ENCODE measurements around the gene CHST11.

The CHST11 gene

DNA sequence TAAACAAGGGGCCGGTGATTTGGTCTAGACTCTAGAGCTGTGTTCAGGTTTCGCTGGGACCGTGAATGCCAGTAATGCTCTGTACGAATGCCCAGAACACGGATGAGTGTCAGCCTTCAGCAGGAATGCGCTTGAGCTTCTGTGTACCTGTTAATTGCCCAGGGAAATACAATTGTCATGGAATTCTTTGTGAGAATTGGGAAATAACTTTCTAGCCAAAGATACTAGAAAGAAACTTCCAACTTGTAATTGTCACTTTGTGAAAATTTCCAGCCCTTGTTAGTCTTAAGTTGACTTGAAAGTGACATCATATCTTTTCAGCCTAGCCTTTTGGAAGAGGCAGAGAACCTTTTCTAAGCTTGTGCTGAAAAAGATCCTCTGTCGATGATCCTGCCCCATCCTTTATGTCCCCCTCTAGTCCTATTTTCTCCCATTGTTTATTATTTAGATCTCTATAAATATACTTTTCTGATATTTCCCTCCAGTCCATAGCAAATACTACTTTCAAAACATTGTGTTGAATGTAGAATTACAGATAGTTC, 2.7 kb downstream of the CHST11 start:
- TF ChIP-seq, protein P1, sequence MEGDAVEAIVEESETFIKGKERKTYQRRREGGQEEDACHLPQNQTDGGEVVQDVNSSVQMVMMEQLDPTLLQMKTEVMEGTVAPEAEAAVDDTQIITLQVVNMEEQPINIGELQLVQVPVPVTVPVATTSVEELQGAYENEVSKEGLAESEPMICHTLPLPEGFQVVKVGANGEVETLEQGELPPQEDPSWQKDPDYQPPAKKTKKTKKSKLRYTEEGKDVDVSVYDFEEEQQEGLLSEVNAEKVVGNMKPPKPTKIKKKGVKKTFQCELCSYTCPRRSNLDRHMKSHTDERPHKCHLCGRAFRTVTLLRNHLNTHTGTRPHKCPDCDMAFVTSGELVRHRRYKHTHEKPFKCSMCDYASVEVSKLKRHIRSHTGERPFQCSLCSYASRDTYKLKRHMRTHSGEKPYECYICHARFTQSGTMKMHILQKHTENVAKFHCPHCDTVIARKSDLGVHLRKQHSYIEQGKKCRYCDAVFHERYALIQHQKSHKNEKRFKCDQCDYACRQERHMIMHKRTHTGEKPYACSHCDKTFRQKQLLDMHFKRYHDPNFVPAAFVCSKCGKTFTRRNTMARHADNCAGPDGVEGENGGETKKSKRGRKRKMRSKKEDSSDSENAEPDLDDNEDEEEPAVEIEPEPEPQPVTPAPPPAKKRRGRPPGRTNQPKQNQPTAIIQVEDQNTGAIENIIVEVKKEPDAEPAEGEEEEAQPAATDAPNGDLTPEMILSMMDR (IDR thresholded peaks at IDR 0.05; ENCODE audit: borderline replicate concordance, control extremely low read depth, extremely low read depth, insufficient read depth, missing control alignments), result no peak
- in situ Hi-C loops (cut with MboI; ENCODE audit: low sequenced_read_pairs, unreplicated experiment), result no loop called here
- DNase-seq (ENCODE audit: low spot score), result no peak

DNA sequence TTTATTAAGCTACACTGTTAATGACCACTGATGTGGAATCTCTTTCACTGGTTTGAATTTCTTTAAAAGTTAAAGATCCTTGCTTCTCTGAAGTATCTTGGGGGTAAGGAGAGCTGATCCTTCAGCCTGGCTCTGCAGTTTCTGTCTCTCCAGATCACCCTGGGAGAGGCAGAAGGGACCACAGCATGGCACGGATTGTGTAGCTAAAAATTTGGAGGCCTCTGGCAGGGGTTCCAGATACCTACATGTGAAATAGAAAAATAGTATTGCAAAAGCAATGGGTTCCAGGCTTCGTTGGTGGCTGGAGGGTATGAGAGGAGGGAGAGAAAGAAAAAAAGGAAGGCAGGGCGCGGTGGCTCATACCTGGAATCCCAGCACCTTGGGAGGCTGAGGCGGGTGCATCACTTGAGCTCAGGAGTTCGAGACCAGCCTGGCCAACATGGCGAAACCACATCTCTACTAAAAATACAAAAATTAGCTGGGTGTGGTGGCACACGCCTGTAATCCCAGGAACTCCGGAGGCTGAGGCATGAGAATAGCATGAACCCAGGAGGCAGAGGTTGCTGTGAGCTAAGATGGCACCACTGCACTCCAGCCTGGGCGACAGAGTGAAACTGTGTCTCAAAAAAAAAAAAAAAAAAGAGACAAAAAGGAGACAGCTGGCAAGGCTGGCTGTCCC, 3.4 kb downstream of the CHST11 start:
- in situ Hi-C loops (cut with MboI; ENCODE audit: low sequenced_read_pairs, unreplicated experiment), result no loop called here
- TF ChIP-seq, protein P1 (IDR thresholded peaks at IDR 0.05; ENCODE audit: borderline replicate concordance, control extremely low read depth, extremely low read depth, insufficient read depth, missing control alignments), result no peak
- DNase-seq (ENCODE audit: low spot score), result no peak

DNA sequence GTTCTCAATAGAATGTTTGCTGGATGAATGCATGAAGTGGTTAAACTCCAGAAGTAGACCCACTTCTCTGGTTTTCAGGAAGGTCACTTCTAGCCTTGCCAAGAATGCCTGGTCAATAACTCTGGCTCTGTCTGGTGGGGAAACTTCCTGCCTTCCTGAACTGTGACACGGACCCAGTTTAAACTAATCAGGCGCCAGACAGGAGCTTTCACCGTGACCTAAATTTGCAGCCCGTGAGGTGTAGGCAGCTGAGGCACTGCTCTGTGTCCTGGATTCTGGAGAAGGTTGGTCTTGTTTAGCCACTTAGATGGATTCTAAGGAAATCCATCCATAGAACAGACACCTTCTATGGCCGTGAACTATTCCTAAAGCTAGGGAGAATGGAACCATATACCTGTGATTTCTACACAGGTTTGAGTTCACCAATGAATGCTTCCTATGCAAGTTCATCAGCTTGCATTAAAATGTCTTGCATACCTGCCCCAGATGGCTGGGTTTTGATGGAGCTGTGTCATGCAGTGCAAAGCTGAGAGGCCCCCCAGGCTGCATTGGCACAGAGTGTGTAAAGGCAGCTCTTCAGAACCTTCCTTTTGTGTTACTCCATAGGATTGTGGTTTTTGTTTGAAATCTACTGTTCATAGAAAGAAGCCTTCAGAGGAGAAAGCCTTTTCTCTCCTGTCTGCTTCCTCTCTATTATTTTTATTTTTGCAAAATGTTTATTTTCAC, 4.4 kb downstream of the CHST11 start:
- in situ Hi-C loops (cut with MboI; ENCODE audit: low sequenced_read_pairs, unreplicated experiment), result no loop called here
- TF ChIP-seq, protein P1 (IDR thresholded peaks at IDR 0.05; ENCODE audit: borderline replicate concordance, control extremely low read depth, extremely low read depth, insufficient read depth, missing control alignments), result no peak
- DNase-seq (ENCODE audit: low spot score), result no peak

DNA sequence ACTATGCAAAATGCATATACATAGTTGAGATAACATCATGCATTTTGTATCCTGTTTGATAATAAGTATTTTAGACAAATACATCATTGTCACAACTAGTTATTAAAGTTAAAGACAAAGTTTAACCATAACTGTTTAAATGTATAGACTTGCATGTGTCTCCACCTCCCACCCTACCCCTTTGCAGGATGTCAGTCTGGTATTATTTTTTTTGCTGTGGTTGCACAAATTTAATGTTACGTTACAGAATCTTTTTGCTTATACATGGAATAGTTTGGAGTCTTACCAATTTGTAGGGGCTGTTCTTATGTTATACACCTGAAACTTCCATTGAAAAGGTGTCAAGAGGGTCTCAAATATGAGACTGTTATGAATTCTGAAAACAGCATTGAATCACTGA, 5.6 kb downstream of the CHST11 start:
- DNase-seq (ENCODE audit: low spot score), result no peak
- TF ChIP-seq, protein P1 (IDR thresholded peaks at IDR 0.05; ENCODE audit: borderline replicate concordance, control extremely low read depth, extremely low read depth, insufficient read depth, missing control alignments), result no peak
- in situ Hi-C loops (cut with MboI; ENCODE audit: low sequenced_read_pairs, unreplicated experiment), result no loop called here

DNA sequence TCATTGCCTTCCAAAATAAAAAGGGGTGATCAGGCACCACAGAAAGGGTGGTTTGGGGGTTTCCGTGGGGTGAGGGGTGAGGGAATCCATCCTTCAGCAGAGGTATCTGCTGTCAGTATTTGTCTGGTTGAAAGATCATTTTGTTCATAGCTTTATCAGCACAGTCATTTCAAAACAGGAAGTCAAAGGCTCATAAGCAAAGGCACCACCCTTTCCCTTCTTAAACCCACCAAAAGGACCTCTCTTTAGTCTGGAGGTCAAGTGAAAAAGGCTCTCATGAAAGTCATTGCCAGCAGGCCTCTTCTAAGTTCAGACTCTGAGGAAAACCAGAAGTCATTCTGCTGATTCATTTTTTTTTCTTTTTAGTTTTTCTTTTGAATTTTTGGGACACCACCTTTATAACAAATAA, 6.2 kb downstream of the CHST11 start:
- DNase-seq (ENCODE audit: low spot score), result peak; percentile 60
- TF ChIP-seq, protein P1 (IDR thresholded peaks at IDR 0.05; ENCODE audit: borderline replicate concordance, control extremely low read depth, extremely low read depth, insufficient read depth, missing control alignments), result no peak
- in situ Hi-C loops (cut with MboI; ENCODE audit: low sequenced_read_pairs, unreplicated experiment), result no loop called here

DNA sequence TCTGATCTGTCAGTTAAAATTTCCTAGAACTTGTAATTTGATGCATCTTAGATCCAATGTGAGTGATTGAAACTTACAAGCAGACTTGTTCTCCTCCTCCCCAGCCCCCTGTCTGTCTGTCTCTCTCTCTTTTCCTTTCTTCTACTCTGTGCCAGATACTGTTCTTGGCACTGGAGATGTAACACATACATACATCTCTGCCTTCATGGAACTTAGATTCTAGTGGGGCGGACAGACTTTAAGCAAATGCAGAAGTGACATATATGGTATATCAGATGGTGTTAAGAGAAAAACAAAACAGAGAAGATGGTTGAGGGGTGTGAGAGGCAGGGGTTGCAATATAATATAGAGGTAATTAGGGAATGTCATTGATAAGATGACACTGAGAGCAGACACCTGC, 6.6 kb downstream of the CHST11 start:
- TF ChIP-seq, protein P1 (IDR thresholded peaks at IDR 0.05; ENCODE audit: borderline replicate concordance, control extremely low read depth, extremely low read depth, insufficient read depth, missing control alignments), result no peak
- in situ Hi-C loops (cut with MboI; ENCODE audit: low sequenced_read_pairs, unreplicated experiment), result no loop called here
- DNase-seq (ENCODE audit: low spot score), result no peak
